ENCODE results near the gene C13orf46.

C13orf46 gene

GRCh38 chr13:113981194-113981605, 7.3 kb upstream of the C13orf46 start:
- in situ Hi-C loops (cut with MboI; ENCODE audit: low sequenced_read_pairs, unreplicated experiment): no loop called here
- no peak for DNase-seq (ENCODE audit: low spot score)
- no peak for TF ChIP-seq CTCF (IDR thresholded peaks at IDR 0.05; ENCODE audit: borderline replicate concordance, control extremely low read depth, extremely low read depth, insufficient read depth, missing control alignments)

GRCh38 chr13:113980489-113981064, 6.7 kb upstream of the C13orf46 start:
- no peak for TF ChIP-seq CTCF (IDR thresholded peaks at IDR 0.05; ENCODE audit: borderline replicate concordance, control extremely low read depth, extremely low read depth, insufficient read depth, missing control alignments)
- in situ Hi-C loops (cut with MboI; ENCODE audit: low sequenced_read_pairs, unreplicated experiment): no loop called here
- no peak for DNase-seq (ENCODE audit: low spot score)

- DNase-seq (ENCODE audit: low spot score): no peak
- in situ Hi-C loops (cut with MboI; ENCODE audit: low sequenced_read_pairs, unreplicated experiment): no loop called here
Observed at GRCh38 chr13:113979791-113980471, 6.1 kb upstream of the C13orf46 start.

GRCh38 chr13:113978741-113979481, 5.0 kb upstream of the C13orf46 start:
- in situ Hi-C loops (cut with MboI; ENCODE audit: low sequenced_read_pairs, unreplicated experiment): no loop called here
- no peak for DNase-seq (ENCODE audit: low spot score)
- no peak for TF ChIP-seq CTCF (IDR thresholded peaks at IDR 0.05; ENCODE audit: borderline replicate concordance, control extremely low read depth, extremely low read depth, insufficient read depth, missing control alignments)

More at GRCh38 chr13:113979791-113980471, 6.1 kb upstream of the C13orf46 start:
- TF ChIP-seq CTCF (IDR thresholded peaks at IDR 0.05; ENCODE audit: borderline replicate concordance, control extremely low read depth, extremely low read depth, insufficient read depth, missing control alignments): no peak

- no peak for DNase-seq (ENCODE audit: low spot score)
- no peak for TF ChIP-seq CTCF (IDR thresholded peaks at IDR 0.05; ENCODE audit: borderline replicate concordance, control extremely low read depth, extremely low read depth, insufficient read depth, missing control alignments)
- in situ Hi-C loops (cut with MboI; ENCODE audit: low sequenced_read_pairs, unreplicated experiment): no loop called here
Observed at GRCh38 chr13:113977976-113978375, 4.1 kb upstream of the C13orf46 start.

GRCh38 chr13:113976711-113977684, 3.1 kb upstream of the C13orf46 start:
- TF ChIP-seq CTCF (IDR thresholded peaks at IDR 0.05; ENCODE audit: borderline replicate concordance, control extremely low read depth, extremely low read depth, insufficient read depth, missing control alignments): no peak
- in situ Hi-C loops (cut with MboI; ENCODE audit: low sequenced_read_pairs, unreplicated experiment): no loop called here
- no peak for DNase-seq (ENCODE audit: low spot score)

All from GM13976 (cell line).